ENCODE data around the gene NOX3. TPM values are rescaled to one million over a fixed set of nuclear protein-coding genes. Genes with fewer than 3 reads are reported as not detected.

NOX3 gene
- total and polyA plus RNA-seq, 10 of the 15 experiments (the other 5 are each of a cell fraction or from before 2014, with no cell fraction given), result not detected

DNA sequence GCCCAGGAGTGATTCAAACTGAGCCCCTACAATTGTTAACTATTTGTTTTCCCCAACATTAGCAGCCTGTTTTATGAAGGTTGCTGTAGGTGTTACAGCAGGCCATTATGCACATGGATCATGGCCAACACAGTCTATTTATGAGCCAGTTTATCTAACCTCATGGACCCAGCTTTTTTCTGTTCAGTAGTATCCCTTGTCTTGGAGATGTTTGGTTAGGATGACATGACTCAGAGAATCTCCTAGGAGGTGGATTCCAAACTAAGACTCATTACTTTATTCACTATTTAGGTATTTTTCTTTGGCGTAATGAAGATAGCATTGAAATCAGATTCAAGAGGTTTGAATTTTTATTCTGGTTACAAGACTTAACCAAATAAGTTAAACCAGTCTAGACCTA is 78.6 kb downstream of the NOX3 start:
- peaks cover 10% of the 10 kb centered on the region for H3K4me1 ChIP-seq (ENCODE audit: control insufficient read depth, insufficient read depth, low read length)
- no peak overlapping the region for H3K4me2 ChIP-seq (ENCODE audit: control insufficient read depth, insufficient read depth)
- no peaks in the 10 kb centered on the region for H3K27me3 ChIP-seq (replicated peaks in 1 of 2; ENCODE audit: control insufficient read depth in 2 of 2, insufficient read depth in 2 of 2, low read length in 1 of 2)
- H3K36me3 ChIP-seq (ENCODE audit: control insufficient read depth in 2 of 2, insufficient read depth in 2 of 2, low read length in 1 of 2), result no peaks in the 10 kb centered on the region
- FAIRE-seq (peak; percentile 38), ATAC-seq (no peak), DNase-seq (ENCODE audit: low read depth, low spot score) (no peak)
- no peak overlapping the region for H2AFZ ChIP-seq (ENCODE audit: control insufficient read depth, low read depth, low read length)
- H3K4me3 ChIP-seq, result no peak overlapping the region
- SMC1A ChIA-PET (ENCODE audit: uncharacterized antibody, unreplicated experiment), result interaction anchor here (1.1 kb wide), 1 partner anchor 62 kb away, joined by 3 read pairs; no protein-coding TSS in a partner anchor
- RAD21 ChIA-PET (ENCODE audit: unreplicated experiment), result no interaction called here
- peak overlapping the region; percentile 56 for H3K27ac ChIP-seq (ENCODE audit: control insufficient read depth, insufficient read depth)
- no peaks in the 10 kb centered on the region; the same call in 2 of the 3 replicates for H3K9me3 ChIP-seq (replicated peaks; ENCODE audit: control insufficient read depth, insufficient read depth, low read length)
- CTCF ChIA-PET, result no interaction called here
- in situ Hi-C loops (cut with MboI), result no loop called here
- no TSS peak for BruUV-seq (replicated peaks)
- H3K9ac ChIP-seq (ENCODE audit: control insufficient read depth, insufficient read depth, low read length), result no peak overlapping the region
- POLR2A ChIA-PET, result no interaction called here
- intact Hi-C loops (cut with micrococcal nuclease; ENCODE audit: unreplicated experiment), result no loop called here
- 100% methylated on average over 1 of the region's 1 CpG for WGBS (ENCODE audit: insufficient coverage, insufficient replicate concordance, low lambda C conversion rate, missing lambda C conversion rate)
- no peaks in the 10 kb centered on the region for H3K79me2 ChIP-seq (ENCODE audit: control insufficient read depth, insufficient read depth, low read length)
- H4K20me1 ChIP-seq (ENCODE audit: control insufficient read depth, insufficient read depth), result no peaks in the 10 kb centered on the region
- TF ChIP-seq CHD1 (IDR thresholded peaks at IDR 0.05; ENCODE audit: low read depth, low read length) (no peak), CREM (IDR thresholded peaks at IDR 0.05; ENCODE audit: low read depth) (no peak), HDAC6 (IDR thresholded peaks at IDR 0.05; ENCODE audit: unreplicated experiment) (no peak), SPI1 (IDR thresholded peaks at IDR 0.05; ENCODE audit: borderline replicate concordance, insufficient read depth, low read depth, low read length) (no peak), CHD2 (IDR thresholded peaks at IDR 0.05; ENCODE audit: borderline replicate concordance, low read depth, low read length) (no peak), RB1 (IDR thresholded peaks at IDR 0.05; ENCODE audit: borderline replicate concordance) (no peak), SMAD1 (IDR thresholded peaks at IDR 0.05; ENCODE audit: low read depth, partially characterized antibody) (no peak), NBN (IDR thresholded peaks at IDR 0.05) (no peak), PAX5 (IDR thresholded peaks at IDR 0.05; ENCODE audit: borderline replicate concordance, low read depth, low read length) (no peak), BHLHE40 (IDR thresholded peaks at IDR 0.05; ENCODE audit: borderline replicate concordance in 1 of 2, low read depth in 2 of 2, low read length in 1 of 2) (no peak)
- TF ChIP-seq, protein P1, sequence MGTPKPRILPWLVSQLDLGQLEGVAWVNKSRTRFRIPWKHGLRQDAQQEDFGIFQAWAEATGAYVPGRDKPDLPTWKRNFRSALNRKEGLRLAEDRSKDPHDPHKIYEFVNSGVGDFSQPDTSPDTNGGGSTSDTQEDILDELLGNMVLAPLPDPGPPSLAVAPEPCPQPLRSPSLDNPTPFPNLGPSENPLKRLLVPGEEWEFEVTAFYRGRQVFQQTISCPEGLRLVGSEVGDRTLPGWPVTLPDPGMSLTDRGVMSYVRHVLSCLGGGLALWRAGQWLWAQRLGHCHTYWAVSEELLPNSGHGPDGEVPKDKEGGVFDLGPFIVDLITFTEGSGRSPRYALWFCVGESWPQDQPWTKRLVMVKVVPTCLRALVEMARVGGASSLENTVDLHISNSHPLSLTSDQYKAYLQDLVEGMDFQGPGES (IDR thresholded peaks at IDR 0.05), result no peak
- TF ChIP-seq, protein P2, sequence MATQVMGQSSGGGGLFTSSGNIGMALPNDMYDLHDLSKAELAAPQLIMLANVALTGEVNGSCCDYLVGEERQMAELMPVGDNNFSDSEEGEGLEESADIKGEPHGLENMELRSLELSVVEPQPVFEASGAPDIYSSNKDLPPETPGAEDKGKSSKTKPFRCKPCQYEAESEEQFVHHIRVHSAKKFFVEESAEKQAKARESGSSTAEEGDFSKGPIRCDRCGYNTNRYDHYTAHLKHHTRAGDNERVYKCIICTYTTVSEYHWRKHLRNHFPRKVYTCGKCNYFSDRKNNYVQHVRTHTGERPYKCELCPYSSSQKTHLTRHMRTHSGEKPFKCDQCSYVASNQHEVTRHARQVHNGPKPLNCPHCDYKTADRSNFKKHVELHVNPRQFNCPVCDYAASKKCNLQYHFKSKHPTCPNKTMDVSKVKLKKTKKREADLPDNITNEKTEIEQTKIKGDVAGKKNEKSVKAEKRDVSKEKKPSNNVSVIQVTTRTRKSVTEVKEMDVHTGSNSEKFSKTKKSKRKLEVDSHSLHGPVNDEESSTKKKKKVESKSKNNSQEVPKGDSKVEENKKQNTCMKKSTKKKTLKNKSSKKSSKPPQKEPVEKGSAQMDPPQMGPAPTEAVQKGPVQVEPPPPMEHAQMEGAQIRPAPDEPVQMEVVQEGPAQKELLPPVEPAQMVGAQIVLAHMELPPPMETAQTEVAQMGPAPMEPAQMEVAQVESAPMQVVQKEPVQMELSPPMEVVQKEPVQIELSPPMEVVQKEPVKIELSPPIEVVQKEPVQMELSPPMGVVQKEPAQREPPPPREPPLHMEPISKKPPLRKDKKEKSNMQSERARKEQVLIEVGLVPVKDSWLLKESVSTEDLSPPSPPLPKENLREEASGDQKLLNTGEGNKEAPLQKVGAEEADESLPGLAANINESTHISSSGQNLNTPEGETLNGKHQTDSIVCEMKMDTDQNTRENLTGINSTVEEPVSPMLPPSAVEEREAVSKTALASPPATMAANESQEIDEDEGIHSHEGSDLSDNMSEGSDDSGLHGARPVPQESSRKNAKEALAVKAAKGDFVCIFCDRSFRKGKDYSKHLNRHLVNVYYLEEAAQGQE (IDR thresholded peaks at IDR 0.05; ENCODE audit: low read depth, low read length), result no peak
- TF ChIP-seq, protein P3, sequence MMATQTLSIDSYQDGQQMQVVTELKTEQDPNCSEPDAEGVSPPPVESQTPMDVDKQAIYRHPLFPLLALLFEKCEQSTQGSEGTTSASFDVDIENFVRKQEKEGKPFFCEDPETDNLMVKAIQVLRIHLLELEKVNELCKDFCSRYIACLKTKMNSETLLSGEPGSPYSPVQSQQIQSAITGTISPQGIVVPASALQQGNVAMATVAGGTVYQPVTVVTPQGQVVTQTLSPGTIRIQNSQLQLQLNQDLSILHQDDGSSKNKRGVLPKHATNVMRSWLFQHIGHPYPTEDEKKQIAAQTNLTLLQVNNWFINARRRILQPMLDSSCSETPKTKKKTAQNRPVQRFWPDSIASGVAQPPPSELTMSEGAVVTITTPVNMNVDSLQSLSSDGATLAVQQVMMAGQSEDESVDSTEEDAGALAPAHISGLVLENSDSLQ (IDR thresholded peaks at IDR 0.05), result no peak
- TF ChIP-seq, protein P4, sequence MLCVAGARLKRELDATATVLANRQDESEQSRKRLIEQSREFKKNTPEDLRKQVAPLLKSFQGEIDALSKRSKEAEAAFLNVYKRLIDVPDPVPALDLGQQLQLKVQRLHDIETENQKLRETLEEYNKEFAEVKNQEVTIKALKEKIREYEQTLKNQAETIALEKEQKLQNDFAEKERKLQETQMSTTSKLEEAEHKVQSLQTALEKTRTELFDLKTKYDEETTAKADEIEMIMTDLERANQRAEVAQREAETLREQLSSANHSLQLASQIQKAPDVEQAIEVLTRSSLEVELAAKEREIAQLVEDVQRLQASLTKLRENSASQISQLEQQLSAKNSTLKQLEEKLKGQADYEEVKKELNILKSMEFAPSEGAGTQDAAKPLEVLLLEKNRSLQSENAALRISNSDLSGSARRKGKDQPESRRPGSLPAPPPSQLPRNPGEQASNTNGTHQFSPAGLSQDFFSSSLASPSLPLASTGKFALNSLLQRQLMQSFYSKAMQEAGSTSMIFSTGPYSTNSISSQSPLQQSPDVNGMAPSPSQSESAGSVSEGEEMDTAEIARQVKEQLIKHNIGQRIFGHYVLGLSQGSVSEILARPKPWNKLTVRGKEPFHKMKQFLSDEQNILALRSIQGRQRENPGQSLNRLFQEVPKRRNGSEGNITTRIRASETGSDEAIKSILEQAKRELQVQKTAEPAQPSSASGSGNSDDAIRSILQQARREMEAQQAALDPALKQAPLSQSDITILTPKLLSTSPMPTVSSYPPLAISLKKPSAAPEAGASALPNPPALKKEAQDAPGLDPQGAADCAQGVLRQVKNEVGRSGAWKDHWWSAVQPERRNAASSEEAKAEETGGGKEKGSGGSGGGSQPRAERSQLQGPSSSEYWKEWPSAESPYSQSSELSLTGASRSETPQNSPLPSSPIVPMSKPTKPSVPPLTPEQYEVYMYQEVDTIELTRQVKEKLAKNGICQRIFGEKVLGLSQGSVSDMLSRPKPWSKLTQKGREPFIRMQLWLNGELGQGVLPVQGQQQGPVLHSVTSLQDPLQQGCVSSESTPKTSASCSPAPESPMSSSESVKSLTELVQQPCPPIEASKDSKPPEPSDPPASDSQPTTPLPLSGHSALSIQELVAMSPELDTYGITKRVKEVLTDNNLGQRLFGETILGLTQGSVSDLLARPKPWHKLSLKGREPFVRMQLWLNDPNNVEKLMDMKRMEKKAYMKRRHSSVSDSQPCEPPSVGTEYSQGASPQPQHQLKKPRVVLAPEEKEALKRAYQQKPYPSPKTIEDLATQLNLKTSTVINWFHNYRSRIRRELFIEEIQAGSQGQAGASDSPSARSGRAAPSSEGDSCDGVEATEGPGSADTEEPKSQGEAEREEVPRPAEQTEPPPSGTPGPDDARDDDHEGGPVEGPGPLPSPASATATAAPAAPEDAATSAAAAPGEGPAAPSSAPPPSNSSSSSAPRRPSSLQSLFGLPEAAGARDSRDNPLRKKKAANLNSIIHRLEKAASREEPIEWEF (IDR thresholded peaks at IDR 0.05; ENCODE audit: insufficient replicate concordance, low read depth, low read length), result no peak
